Parathyroid adenoma (tissue), 2 donors: ENCODE data around the gene EPHA6.
A peak's percentile ranks its signal among the peaks of the same experiment; 100 is the strongest.

ENCODE experiments used
- H2AFZ ChIP-seq: fragments of 300-600 bp; sonication (generic); one replicate; pipeline ENCODE4 v1.7.0; 2017; ENCODE audit warnings: antibody characterized with exemption, mild to moderate bottlenecking
- H3K27ac ChIP-seq: fragments of 300-600 bp; sonication (generic); one replicate; pipeline ENCODE4 v1.7.0; 2017
- H3K27me3 ChIP-seq: fragments of 300-600 bp; sonication (generic); one replicate; pipeline ENCODE4 v1.7.0; 2017; ENCODE audit warnings: low read length; ENCODE audit not compliant: control insufficient read depth, insufficient read depth
- H3K36me3 ChIP-seq: fragments of 300-600 bp; sonication (generic); one replicate; pipeline ENCODE4 v1.7.0; 2017; ENCODE audit warnings: low read length; ENCODE audit not compliant: control insufficient read depth, insufficient read depth
- H3K4me1 ChIP-seq: fragments of 300-600 bp; sonication (generic); one replicate; pipeline ENCODE4 v1.7.0; 2017; ENCODE audit warnings: control low read depth
- H3K4me2 ChIP-seq: fragments of 300-600 bp; sonication (generic); one replicate; pipeline ENCODE4 v1.7.0; 2017; ENCODE audit warnings: low read length
- H3K4me3 ChIP-seq: fragments of 300-600 bp; sonication (generic); one replicate; pipeline ENCODE4 v1.7.0; 2017; ENCODE audit warnings: low read depth, low read length
- H3K79me2 ChIP-seq: fragments of 300-600 bp; sonication (generic); one replicate; pipeline ENCODE4 v1.7.0; 2017; ENCODE audit warnings: control low read depth
- H3K9ac ChIP-seq: fragments of 300-600 bp; sonication (generic); one replicate; pipeline ENCODE4 v1.7.0; 2017; ENCODE audit warnings: mild to moderate bottlenecking
- H3K9me3 ChIP-seq: fragments of 300-600 bp; sonication (generic); one replicate; pipeline ENCODE4 v1.7.0; 2017; ENCODE audit warnings: low read length; ENCODE audit not compliant: control insufficient read depth
- CTCF ChIP-seq: fragments of 300-600 bp; sonication (generic); IDR thresholded peaks from one replicate; pipeline ENCODE4 v1.7.0; 2017; ENCODE audit warnings: antibody characterized with exemption, mild to moderate bottlenecking
- donor health status: primary hyperparathyroidism.

Gene EPHA6

GRCh38 chr3:97763586-97764406 lies 949.4 kb downstream of the EPHA6 start:
- Histone ChIP-seq H3K36me3 (no peaks in the 10 kb centered on the region), H3K27me3 (no peaks in the 10 kb centered on the region), H3K4me1 (peaks cover 7% of the 10 kb centered on the region), H3K27ac (peak overlapping the region; percentile 58), H3K79me2 (no peaks in the 10 kb centered on the region), H3K9ac (no peak overlapping the region), H3K4me3 (peak overlapping the region; percentile 98), H3K9me3 (no peaks in the 10 kb centered on the region), H2AFZ (peak overlapping the region; percentile 80), H3K4me2 (peak overlapping the region; percentile 68)
- TF ChIP-seq CTCF = no peak

- Histone ChIP-seq H3K4me2 (peak within 1 kb of the TSS; percentile 68), H3K27me3 (no peaks in the 10 kb centered on the region), H3K9ac (no peak within 1 kb of the TSS), H3K4me1 (peaks cover 7% of the 10 kb centered on the region), H3K9me3 (no peaks in the 10 kb centered on the region), H3K79me2 (peaks cover under 1% of the 10 kb centered on the region), H2AFZ (peak within 1 kb of the TSS; percentile 80), H3K36me3 (no peaks in the 10 kb centered on the region), H3K4me3 (peak within 1 kb of the TSS; percentile 98), H3K27ac (peak within 1 kb of the TSS; percentile 58)
- no peak for TF ChIP-seq CTCF
Observed at GRCh38 chr3:97764407-97765238, 950.2 kb downstream of the EPHA6 start, which contains the start of gene ARL6. Gene ARL6 (plus strand): TSS chr3:97764758. CDS start chr3:97768108, 3,350 bp downstream.

DNA sequence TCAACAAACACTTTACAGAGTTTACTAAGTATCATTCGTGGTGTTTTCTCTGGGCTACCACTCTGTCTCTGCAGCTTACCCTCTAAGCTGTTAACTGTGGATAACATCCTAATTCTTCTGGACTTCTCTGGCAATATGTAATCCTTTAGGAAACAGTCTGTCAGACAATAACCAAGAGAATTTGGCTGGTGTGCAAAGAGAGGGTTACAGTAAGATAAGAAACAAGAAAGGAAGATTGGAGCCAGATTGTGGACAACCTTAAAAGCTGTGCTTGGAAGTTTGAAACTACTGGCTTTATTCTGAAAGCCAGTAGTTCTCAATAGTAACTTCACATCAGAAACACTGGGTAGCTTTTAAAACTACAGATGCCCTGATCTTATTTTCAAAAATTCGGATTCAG lies 950.9 kb downstream of the EPHA6 start:
- Histone ChIP-seq H2AFZ (peak overlapping the region; percentile 80), H3K4me3 (peak overlapping the region; percentile 98), H3K9me3 (no peaks in the 10 kb centered on the region), H3K27ac (no peak overlapping the region), H3K27me3 (no peaks in the 10 kb centered on the region), H3K79me2 (peaks cover 4% of the 10 kb centered on the region), H3K9ac (no peak overlapping the region), H3K4me2 (peak overlapping the region; percentile 68), H3K36me3 (no peaks in the 10 kb centered on the region), H3K4me1 (peaks cover 7% of the 10 kb centered on the region)
- TF ChIP-seq CTCF = no peak

DNA sequence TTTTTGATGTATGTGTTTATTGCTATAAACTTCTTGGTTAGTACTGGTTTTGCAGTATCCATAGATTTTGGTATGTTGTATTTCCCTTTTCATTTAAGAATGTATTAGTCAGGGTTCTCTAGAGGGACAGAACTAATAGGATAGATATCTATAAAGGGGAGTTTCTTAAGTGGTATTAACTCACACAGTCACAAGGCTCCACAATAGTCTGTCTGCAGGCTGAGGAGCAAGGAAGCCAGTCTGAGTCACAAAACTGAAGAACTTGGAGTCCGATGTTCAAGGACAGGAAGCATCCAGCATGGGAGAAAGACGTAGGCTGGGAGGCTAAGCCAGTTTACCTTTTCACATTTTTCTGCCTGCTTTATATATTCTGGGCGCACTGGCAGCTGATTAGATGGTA lies 958.5 kb downstream of the EPHA6 start:
- H3K9ac ChIP-seq = no peak overlapping the region
- H3K4me1 ChIP-seq = no peaks in the 10 kb centered on the region
- H3K9me3 ChIP-seq = no peaks in the 10 kb centered on the region
- no peaks in the 10 kb centered on the region for H3K27me3 ChIP-seq
- H3K4me3 ChIP-seq = no peak overlapping the region
- no peaks in the 10 kb centered on the region for H3K36me3 ChIP-seq
- peaks cover 17% of the 10 kb centered on the region for H3K79me2 ChIP-seq
- H3K4me2 ChIP-seq = no peak overlapping the region
- no peak for TF ChIP-seq CTCF
- no peak overlapping the region for H2AFZ ChIP-seq
- H3K27ac ChIP-seq = no peak overlapping the region
